22Rv1 (cell line): ENCODE measurements around the gene PTHLH.

Experiments
- ZFX ChIP-seq: fragments of 450-650 bp; IDR thresholded peaks from 2 replicates; pipeline ENCODE4 v1.6.1; 2017; ENCODE audit warnings: antibody characterized with exemption, borderline replicate concordance
- TF ChIP-seq, protein P1 (sequence below): fragments of 450-650 bp; IDR thresholded peaks from 2 replicates; pipeline ENCODE4 v1.5.1; 2017; ENCODE audit warnings: mild to moderate bottlenecking

DNA sequence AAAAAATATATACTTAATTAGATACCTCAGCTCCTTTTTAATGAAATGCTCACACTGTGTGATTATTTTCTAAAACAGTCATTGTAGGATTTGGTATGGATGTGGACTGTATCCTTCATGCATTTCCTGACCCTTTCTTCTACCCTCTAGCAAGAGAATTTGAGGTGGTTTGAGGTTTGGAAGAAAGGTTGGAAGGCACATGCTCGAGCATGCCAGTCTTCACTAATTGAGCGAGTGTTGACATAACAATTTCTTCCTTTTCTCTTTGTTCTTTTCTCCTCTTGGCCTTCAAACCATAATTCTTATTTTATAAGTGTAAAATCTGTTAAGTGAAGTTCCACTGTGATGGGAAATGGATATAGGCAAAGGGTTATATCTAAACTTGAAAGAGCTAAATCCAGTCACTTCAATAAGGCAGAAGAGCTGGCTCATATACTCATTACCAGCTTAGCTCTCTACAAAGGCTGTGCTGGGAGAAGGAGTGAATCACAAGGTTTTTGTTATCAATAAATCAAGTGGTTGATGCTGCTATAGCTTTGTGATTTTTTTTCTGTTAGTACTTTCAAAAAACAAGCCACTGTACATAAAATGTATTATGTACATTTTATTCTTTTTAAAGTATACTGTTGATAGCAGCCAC is 16.2 kb upstream of the PTHLH start:
- TF ChIP-seq, protein P1, sequence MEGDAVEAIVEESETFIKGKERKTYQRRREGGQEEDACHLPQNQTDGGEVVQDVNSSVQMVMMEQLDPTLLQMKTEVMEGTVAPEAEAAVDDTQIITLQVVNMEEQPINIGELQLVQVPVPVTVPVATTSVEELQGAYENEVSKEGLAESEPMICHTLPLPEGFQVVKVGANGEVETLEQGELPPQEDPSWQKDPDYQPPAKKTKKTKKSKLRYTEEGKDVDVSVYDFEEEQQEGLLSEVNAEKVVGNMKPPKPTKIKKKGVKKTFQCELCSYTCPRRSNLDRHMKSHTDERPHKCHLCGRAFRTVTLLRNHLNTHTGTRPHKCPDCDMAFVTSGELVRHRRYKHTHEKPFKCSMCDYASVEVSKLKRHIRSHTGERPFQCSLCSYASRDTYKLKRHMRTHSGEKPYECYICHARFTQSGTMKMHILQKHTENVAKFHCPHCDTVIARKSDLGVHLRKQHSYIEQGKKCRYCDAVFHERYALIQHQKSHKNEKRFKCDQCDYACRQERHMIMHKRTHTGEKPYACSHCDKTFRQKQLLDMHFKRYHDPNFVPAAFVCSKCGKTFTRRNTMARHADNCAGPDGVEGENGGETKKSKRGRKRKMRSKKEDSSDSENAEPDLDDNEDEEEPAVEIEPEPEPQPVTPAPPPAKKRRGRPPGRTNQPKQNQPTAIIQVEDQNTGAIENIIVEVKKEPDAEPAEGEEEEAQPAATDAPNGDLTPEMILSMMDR = no peak
- TF ChIP-seq ZFX = no peak
